ENCODE data around the gene ACER2. TPM values are rescaled to one million over a fixed set of nuclear protein-coding genes. Genes with fewer than 3 reads are reported as not detected.

The ACER2 gene
- total and polyA plus RNA-seq, 12 donors: 0.52 to 8.7 (median 3.6) TPM

- Histone ChIP-seq H3K4me3 (no peak overlapping the region), H3K27ac (no peak overlapping the region), H3K27me3 (no peaks in the 10 kb centered on the region), H3K4me1 (peaks cover 0 to 17% (median 3%) of the 10 kb centered on the region in 9 donors), H3K9me3 (no peaks in the 10 kb centered on the region), H3K36me3 (peaks cover 0 to 93% (median 7%) of the 10 kb centered on the region in 9 donors)
- intact Hi-C loops (cut with DNase I): loop anchor here in 2 of 10 donors (10.0 kb wide), 2 partner anchors 71 to 371 kb away; no protein-coding TSS in a partner anchor
- 55 to 86% methylated on average over 2 of the region's 2 CpGs for WGBS, 2 donors
- no peak for ATAC-seq
- no peak for DNase-seq
- no peak for TF ChIP-seq CTCF (IDR thresholded peaks at IDR 0.05)
Observed at GRCh38 chr9:19445452-19445851, 36.6 kb downstream of the ACER2 start.

- Histone ChIP-seq H3K4me1 (peaks cover 0 to 10% (median 1%) of the 10 kb centered on the region in 9 donors), H3K9me3 (no peaks in the 10 kb centered on the region), H3K27ac (no peak overlapping the region), H3K36me3 (peaks cover 0 to 93% (median 7%) of the 10 kb centered on the region in 9 donors), H3K4me3 (no peak overlapping the region), H3K27me3 (no peaks in the 10 kb centered on the region)
- intact Hi-C loops (cut with DNase I): loop anchor here in 2 of 10 donors (10.0 kb wide), 2 partner anchors 72 to 372 kb away; no protein-coding TSS in a partner anchor
- TF ChIP-seq CTCF (IDR thresholded peaks at IDR 0.05): no peak
- ATAC-seq (no peak), DNase-seq (no peak)
- 90 to 93% methylated on average over 7 of the region's 7 CpGs for WGBS, 2 donors
Observed at GRCh38 chr9:19446361-19446861, 37.6 kb downstream of the ACER2 start.

GRCh38 chr9:19451240-19452087 lies 42.7 kb downstream of the ACER2 start:
- 93 to 96% methylated on average over 9 of the region's 9 CpGs for WGBS, 2 donors

More at GRCh38 chr9:19451240-19452087, 42.7 kb downstream of the ACER2 start:
- ATAC-seq: no peak
- H3K4me3 ChIP-seq: no peak overlapping the region
- TF ChIP-seq CTCF (IDR thresholded peaks at IDR 0.05): no peak
- peaks cover 0 to 76% (median 7%) of the 10 kb centered on the region in 9 donors for H3K36me3 ChIP-seq
- H3K4me1 ChIP-seq: peaks cover 0 to 3% (median 1%) of the 10 kb centered on the region in 9 donors
- no peaks in the 10 kb centered on the region for H3K27me3 ChIP-seq
- H3K9me3 ChIP-seq: no peaks in the 10 kb centered on the region
- intact Hi-C loops (cut with DNase I): loop anchor here in 4 of 10 donors (10.0 kb wide), 6 partner anchors 77 to 1637 kb away; partner anchors contain the start of gene PLIN2 (in 2 of the 4)
- DNase-seq: no peak
- no peak overlapping the region for H3K27ac ChIP-seq
